LNCaP clone FGC (cell line): ENCODE measurements around the gene ZNF385B.

ENCODE experiments used
- DNase-seq: peaks from one replicate; pipeline ENCODE4 v3.0.0-alpha.2; 2011; ENCODE audit warnings: low read depth
- H3K4me3 ChIP-seq: 2 replicates; pipeline ENCODE4 v1.5.1; 2011; ENCODE audit warnings: mild to moderate bottlenecking, low read depth, low read length, control low read depth
- CTCF ChIP-seq: IDR thresholded peaks from 2 replicates; pipeline ENCODE4 v1.5.1; 2012; ENCODE audit warnings: mild to moderate bottlenecking; ENCODE audit not compliant: control insufficient read depth, insufficient read depth; ENCODE audit errors: extremely low read depth

ZNF385B gene

GRCh38 chr2:179654806-179655205 lies 206.6 kb downstream of the ZNF385B start:
- no peak for TF ChIP-seq CTCF
- no peak overlapping the region for H3K4me3 ChIP-seq
- no peak for DNase-seq

GRCh38 chr2:179652296-179652695 lies 209.1 kb downstream of the ZNF385B start:
- no peak overlapping the region for H3K4me3 ChIP-seq
- TF ChIP-seq CTCF = no peak
- no peak for DNase-seq

- DNase-seq = no peak
- TF ChIP-seq CTCF = no peak
- H3K4me3 ChIP-seq = no peak overlapping the region
Measured at GRCh38 chr2:179650420-179650819, 211.0 kb downstream of the ZNF385B start.

GRCh38 chr2:179646862-179647587 lies 214.4 kb downstream of the ZNF385B start:
- H3K4me3 ChIP-seq = no peak overlapping the region
- TF ChIP-seq CTCF = no peak
- DNase-seq = no peak

GRCh38 chr2:179646173-179646769 lies 215.1 kb downstream of the ZNF385B start:
- TF ChIP-seq CTCF = no peak
- no peak overlapping the region for H3K4me3 ChIP-seq
- no peak for DNase-seq

GRCh38 chr2:179645047-179645446 lies 216.4 kb downstream of the ZNF385B start:
- TF ChIP-seq CTCF = no peak
- H3K4me3 ChIP-seq = no peak overlapping the region
- DNase-seq = no peak

GRCh38 chr2:179642462-179642861 lies 218.9 kb downstream of the ZNF385B start:
- DNase-seq = no peak
- no peak overlapping the region for H3K4me3 ChIP-seq

More at GRCh38 chr2:179642462-179642861, 218.9 kb downstream of the ZNF385B start:
- TF ChIP-seq CTCF = no peak
